MCF 10A (cell line): ENCODE results near the gene TIGD6. TPM values are rescaled to one million over a fixed set of nuclear protein-coding genes. Genes with fewer than 3 reads are reported as not detected.

ENCODE experiments used
- BruUV-seq: library from RNA; stranded (reverse); fragments of 400-500 nt; replicated peaks from 2 replicates; lab custom pipeline; 2021; lab: Mats Ljungman, UMichigan
- CTCF ChIA-PET: fragments of 300-600 bp; sonication (Branson Sonifier 250); formaldehyde crosslinking; extraction: SDS; loops from one replicate; lab custom pipeline; 2021; ENCODE audit warnings: antibody characterized with exemption, inconsistent platforms; lab: Yijun Ruan, JAX
- POLR2A ChIA-PET: fragments of 300-600, 350-650 bp; sonication (Branson Sonifier 250); formaldehyde crosslinking; extraction: SDS; loops from one replicate; lab custom pipeline; 2020; ENCODE audit warnings: antibody characterized with exemption, inconsistent platforms; lab: Yijun Ruan, JAX
- DNase-seq: peaks from one replicate; pipeline ENCODE4 v3.0.0-alpha.2; 2018; ENCODE audit not compliant: unreplicated experiment
- H3K27ac Mint-ChIP-seq: one replicate; pipeline ENCODE4 v1.8.0; 2022; ENCODE audit warnings: mild to moderate bottlenecking, low read depth, mixed read lengths; ENCODE audit not compliant: unreplicated experiment
- H3K27me3 Mint-ChIP-seq: one replicate; pipeline ENCODE4 v1.8.0; 2022; ENCODE audit warnings: mixed read lengths; ENCODE audit not compliant: insufficient read depth, unreplicated experiment
- H3K36me3 Mint-ChIP-seq: one replicate; pipeline ENCODE4 v1.8.0; 2022; ENCODE audit warnings: mild to moderate bottlenecking, moderate library complexity, mixed read lengths; ENCODE audit not compliant: insufficient read depth, unreplicated experiment
- H3K4me1 Mint-ChIP-seq: one replicate; pipeline ENCODE4 v1.8.0; 2022; ENCODE audit warnings: mixed read lengths; ENCODE audit not compliant: insufficient read depth, unreplicated experiment
- H3K4me3 Mint-ChIP-seq: one replicate; pipeline ENCODE4 v1.8.0; 2022; ENCODE audit warnings: mild to moderate bottlenecking, moderate library complexity, mixed read lengths; ENCODE audit not compliant: unreplicated experiment
- H3K9me3 Mint-ChIP-seq: one replicate; pipeline ENCODE4 v1.8.0; 2022; ENCODE audit warnings: mixed read lengths; ENCODE audit not compliant: unreplicated experiment
- intact Hi-C: fragments of 100-400 bp; cut with micrococcal nuclease; formaldehyde crosslinking; loops from 2 replicates; pipeline ENCODE4 v1.14.1; 2022
- total RNA-seq: library from RNA; stranded (reverse); gene quantifications from 2 replicates; pipeline ENCODE4 v1.2.3, GENCODE V29; 2022
- TF ChIP-seq, protein P1 (sequence below): fragments of 200-600 bp; IDR thresholded peaks from one replicate; pipeline ENCODE4 v1.8.0; 2022; ENCODE audit warnings: antibody characterized with exemption, mild to moderate bottlenecking; ENCODE audit not compliant: unreplicated experiment

The TIGD6 gene
- total RNA-seq, 1 experiment from 2014 or later = 9.0 TPM

DNA sequence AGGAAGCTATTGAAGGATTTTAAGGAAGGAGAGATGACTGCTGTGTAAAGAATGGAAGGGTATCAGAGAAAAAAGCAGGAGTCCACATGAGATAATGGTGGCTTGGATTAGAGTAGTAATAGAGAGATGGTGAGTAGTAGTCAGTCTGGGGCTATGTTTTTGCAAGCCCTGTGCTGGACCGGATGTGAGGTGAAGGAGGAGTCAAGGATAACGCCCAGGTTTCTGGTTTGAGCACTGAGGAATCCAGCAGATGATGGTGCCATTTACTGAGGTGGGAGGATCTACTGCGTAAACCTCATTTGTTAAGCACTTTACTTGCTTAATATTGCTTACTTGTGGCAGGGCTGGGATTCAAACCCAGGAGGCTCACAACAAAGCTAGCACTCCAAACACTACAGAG is 1.1 kb downstream of the TIGD6 start:
- H3K4me3 Mint-ChIP-seq = peak overlapping the region; percentile 82
- TF ChIP-seq, protein P1, sequence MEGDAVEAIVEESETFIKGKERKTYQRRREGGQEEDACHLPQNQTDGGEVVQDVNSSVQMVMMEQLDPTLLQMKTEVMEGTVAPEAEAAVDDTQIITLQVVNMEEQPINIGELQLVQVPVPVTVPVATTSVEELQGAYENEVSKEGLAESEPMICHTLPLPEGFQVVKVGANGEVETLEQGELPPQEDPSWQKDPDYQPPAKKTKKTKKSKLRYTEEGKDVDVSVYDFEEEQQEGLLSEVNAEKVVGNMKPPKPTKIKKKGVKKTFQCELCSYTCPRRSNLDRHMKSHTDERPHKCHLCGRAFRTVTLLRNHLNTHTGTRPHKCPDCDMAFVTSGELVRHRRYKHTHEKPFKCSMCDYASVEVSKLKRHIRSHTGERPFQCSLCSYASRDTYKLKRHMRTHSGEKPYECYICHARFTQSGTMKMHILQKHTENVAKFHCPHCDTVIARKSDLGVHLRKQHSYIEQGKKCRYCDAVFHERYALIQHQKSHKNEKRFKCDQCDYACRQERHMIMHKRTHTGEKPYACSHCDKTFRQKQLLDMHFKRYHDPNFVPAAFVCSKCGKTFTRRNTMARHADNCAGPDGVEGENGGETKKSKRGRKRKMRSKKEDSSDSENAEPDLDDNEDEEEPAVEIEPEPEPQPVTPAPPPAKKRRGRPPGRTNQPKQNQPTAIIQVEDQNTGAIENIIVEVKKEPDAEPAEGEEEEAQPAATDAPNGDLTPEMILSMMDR = no peak
- peak overlapping the region; percentile 95 for H3K27ac Mint-ChIP-seq
- intact Hi-C loops = no loop called here
- no peak for DNase-seq
- peaks cover 33% of the 10 kb centered on the region for H3K36me3 Mint-ChIP-seq
- ChIA-PET CTCF (interaction anchor here (0.6 to 1.7 kb wide), 13 partner anchors 9 to 366 kb away, joined by 3 to 9 read pairs (median 3); no protein-coding TSS in a partner anchor), POLR2A (interaction anchor here (0.6 to 4.5 kb wide), 19 partner anchors 9 to 367 kb away, joined by 3 to 104 read pairs (median 6); partner anchors contain the start of gene SLC26A2)
- H3K9me3 Mint-ChIP-seq = no peaks in the 10 kb centered on the region
- H3K27me3 Mint-ChIP-seq = no peaks in the 10 kb centered on the region
- no TSS peak for BruUV-seq
- peaks cover 39% of the 10 kb centered on the region for H3K4me1 Mint-ChIP-seq

DNA sequence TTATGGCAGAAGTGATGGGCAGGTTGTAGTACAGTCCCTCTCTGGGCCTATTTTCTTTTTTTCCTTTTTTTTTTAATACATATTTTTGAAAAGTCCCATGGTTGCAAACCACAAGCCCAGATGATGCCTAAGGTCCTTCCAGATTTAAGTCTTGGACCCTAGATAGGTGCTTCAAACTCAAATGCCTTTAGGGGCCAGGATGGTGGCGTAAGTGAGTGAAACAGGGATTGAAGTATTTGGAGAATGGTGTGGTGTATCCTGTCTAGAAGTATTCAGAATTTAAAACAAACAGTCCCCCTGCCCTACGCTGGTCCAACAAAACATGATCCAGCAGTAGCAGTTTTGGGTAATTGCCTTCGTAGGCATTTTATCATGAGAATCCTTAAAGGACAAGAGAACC is 2.2 kb downstream of the TIGD6 start:
- BruUV-seq = no TSS peak
- POLR2A ChIA-PET = interaction anchor here (4.5 kb wide), 1 partner anchor 38 kb away, joined by 21 read pairs; no protein-coding TSS in a partner anchor
- TF ChIP-seq, protein P1 = no peak
- Mint-ChIP-seq H3K36me3 (peaks cover 26% of the 10 kb centered on the region), H3K27ac (no peak overlapping the region), H3K27me3 (no peaks in the 10 kb centered on the region), H3K4me3 (peak overlapping the region; percentile 82), H3K4me1 (peaks cover 34% of the 10 kb centered on the region), H3K9me3 (no peaks in the 10 kb centered on the region)
- intact Hi-C loops = no loop called here
- CTCF ChIA-PET = interaction anchor here (1.3 to 2.7 kb wide), 4 partner anchors 8 to 164 kb away, joined by 9 to 13 read pairs (median 9); no protein-coding TSS in a partner anchor
- DNase-seq = no peak

DNA sequence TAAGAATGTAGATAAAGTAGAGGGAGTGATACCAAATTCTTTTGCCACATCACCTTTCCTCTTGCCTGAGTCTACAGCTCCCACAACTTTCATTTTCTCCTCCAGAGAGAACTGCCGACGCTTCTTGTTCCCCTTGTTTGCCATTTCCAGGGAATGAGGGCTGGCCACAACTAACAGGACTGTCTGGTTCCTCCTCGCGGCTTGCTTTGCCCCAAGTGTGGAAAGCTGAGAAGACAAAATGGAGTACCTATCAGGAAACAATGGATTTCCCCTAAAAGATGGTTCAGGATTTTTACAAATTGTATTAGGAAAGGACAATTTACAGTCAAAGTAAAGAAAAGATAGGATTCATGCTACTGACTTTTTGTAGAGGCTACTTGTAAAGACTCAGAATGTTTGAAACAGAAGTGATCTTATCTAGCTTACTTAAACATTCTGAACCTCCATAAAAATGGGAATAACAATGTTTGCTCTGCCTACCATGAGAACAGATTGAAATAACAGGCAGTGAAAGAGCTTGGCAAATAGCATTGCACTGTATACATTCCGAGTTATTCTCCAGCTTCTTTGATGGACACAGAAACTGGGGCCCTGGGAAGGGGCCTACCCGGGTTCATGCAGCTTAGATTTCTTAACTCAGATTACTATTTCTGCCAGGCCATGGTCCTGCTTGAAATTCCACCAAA is 4.1 kb downstream of the TIGD6 start:
- H3K9me3 Mint-ChIP-seq = no peaks in the 10 kb centered on the region
- no peak overlapping the region for H3K27ac Mint-ChIP-seq
- no peaks in the 10 kb centered on the region for H3K27me3 Mint-ChIP-seq
- ChIA-PET POLR2A (interaction anchor here (1.0 to 1.6 kb wide), 5 partner anchors 15 to 167 kb away, joined by 3 to 9 read pairs (median 3); no protein-coding TSS in a partner anchor), CTCF (interaction anchor here (0.6 to 2.7 kb wide), 11 partner anchors 10 to 361 kb away, joined by 3 to 14 read pairs (median 5); no protein-coding TSS in a partner anchor)
- DNase-seq = no peak
- intact Hi-C loops = no loop called here
- H3K4me1 Mint-ChIP-seq = peaks cover 17% of the 10 kb centered on the region
- H3K4me3 Mint-ChIP-seq = no peak overlapping the region
- TF ChIP-seq, protein P1 = no peak
- H3K36me3 Mint-ChIP-seq = peaks cover 20% of the 10 kb centered on the region
- no TSS peak for BruUV-seq
